GM23248 (cell line): ENCODE data around the gene CLEC18C. TPM values are rescaled to one million over a fixed set of nuclear protein-coding genes. Genes with fewer than 3 reads are reported as not detected.
"Not testable (repeated sequence)": the region's sequence is repeated elsewhere in the genome, so short reads cannot be mapped to it uniquely, and the experiment has no call there.

ENCODE experiments used
- DNase-seq: peaks from one replicate; pipeline ENCODE4 v3.0.0-alpha.2; 2015
- H2AFZ ChIP-seq: fragments of 200-600 bp; sonication (generic); 2 replicates; pipeline ENCODE4 v1.6.1; 2016; ENCODE audit warnings: antibody characterized with exemption
- H3F3A ChIP-seq: fragments of 200-600 bp; sonication (generic); 2 replicates; pipeline ENCODE4 v1.6.1; 2016; ENCODE audit warnings: mild to moderate bottlenecking, antibody characterized with exemption, mixed run types; ENCODE audit not compliant: insufficient read depth
- H3K27ac ChIP-seq: fragments of 200-600 bp; sonication (generic); 2 replicates; pipeline ENCODE4 v1.5.1; 2016; ENCODE audit warnings: mild to moderate bottlenecking
- H3K27me3 ChIP-seq: fragments of 200-600 bp; sonication (generic); replicated peaks from 2 replicates; pipeline ENCODE4 v1.6.1; 2016; ENCODE audit warnings: mild to moderate bottlenecking; ENCODE audit not compliant: insufficient read depth
- H3K36me3 ChIP-seq: fragments of 200-600 bp; sonication (generic); 2 replicates; pipeline ENCODE4 v1.6.1; 2016; ENCODE audit warnings: low read depth, mild to moderate bottlenecking
- H3K4me1 ChIP-seq: fragments of 200-600 bp; sonication (generic); 2 replicates; pipeline ENCODE4 v1.6.1; 2016; ENCODE audit warnings: mild to moderate bottlenecking; ENCODE audit not compliant: insufficient read depth
- H3K4me2 ChIP-seq: fragments of 200-600 bp; sonication (generic); one replicate; pipeline ENCODE4 v1.6.1; 2016; ENCODE audit warnings: mild to moderate bottlenecking; ENCODE audit not compliant: unreplicated experiment
- H3K4me3 ChIP-seq: fragments of 200-600 bp; sonication (generic); 2 replicates; pipeline ENCODE4 v1.5.1; 2016; ENCODE audit warnings: mild to moderate bottlenecking
- H3K79me2 ChIP-seq: fragments of 200-600 bp; sonication (generic); 2 replicates; pipeline ENCODE4 v1.6.1; 2016; ENCODE audit warnings: mild to moderate bottlenecking; ENCODE audit not compliant: insufficient read depth
- H3K9ac ChIP-seq: fragments of 200-600 bp; sonication (generic); 2 replicates; pipeline ENCODE4 v1.6.1; 2016; ENCODE audit warnings: mild to moderate bottlenecking
- H3K9me2 ChIP-seq: fragments of 200-600 bp; sonication (generic); 2 replicates; pipeline ENCODE4 v1.6.1; 2016; ENCODE audit warnings: mixed run types, mild to moderate bottlenecking, moderate library complexity; ENCODE audit not compliant: insufficient read depth
- H3K9me3 ChIP-seq: fragments of 200-600 bp; sonication (generic); one replicate; pipeline ENCODE4 v1.6.1; 2017; ENCODE audit warnings: low read depth
- H4K20me1 ChIP-seq: fragments of 200-600 bp; sonication (generic); 2 replicates; pipeline ENCODE4 v1.6.0; 2016; ENCODE audit not compliant: insufficient read depth
- WGBS, 2 experiments: methylation state at CpG; one replicate each; pipeline ENCODE4 v1.1.6; 2015 to 2017; ENCODE audit warnings: low lambda C conversion rate in 2 of 2, low coverage in 1 of 2; ENCODE audit errors: missing lambda C conversion rate in 2 of 2; 5-methylcytosine and 5-hydroxymethylcytosine counted together
- in situ Hi-C: fragments of 300-500 bp; cut with MboI; formaldehyde crosslinking; loops from 2 replicates; pipeline ENCODE4 v1.15.0; 2020
- polyA plus RNA-seq: library from polyadenylated mRNA; unstranded; fragments of >200 nt; fragmentation: Nextera tagmentation; extraction: Ambion mirVana; gene quantifications from 2 replicates; pipeline ENCODE4 v1.2.1, GENCODE V29; 2016
- total RNA-seq: library from RNA; depleted of rRNA; stranded (reverse); fragments of >200 nt; shearing (Covaris generic); gene quantifications from 2 replicates; pipeline ENCODE4 v1.2.3, GENCODE V29; 2014

Gene CLEC18C
- total and polyA plus RNA-seq, 2 experiments from 2014 or later, result 0.43 TPM; not detected in 1

DNA sequence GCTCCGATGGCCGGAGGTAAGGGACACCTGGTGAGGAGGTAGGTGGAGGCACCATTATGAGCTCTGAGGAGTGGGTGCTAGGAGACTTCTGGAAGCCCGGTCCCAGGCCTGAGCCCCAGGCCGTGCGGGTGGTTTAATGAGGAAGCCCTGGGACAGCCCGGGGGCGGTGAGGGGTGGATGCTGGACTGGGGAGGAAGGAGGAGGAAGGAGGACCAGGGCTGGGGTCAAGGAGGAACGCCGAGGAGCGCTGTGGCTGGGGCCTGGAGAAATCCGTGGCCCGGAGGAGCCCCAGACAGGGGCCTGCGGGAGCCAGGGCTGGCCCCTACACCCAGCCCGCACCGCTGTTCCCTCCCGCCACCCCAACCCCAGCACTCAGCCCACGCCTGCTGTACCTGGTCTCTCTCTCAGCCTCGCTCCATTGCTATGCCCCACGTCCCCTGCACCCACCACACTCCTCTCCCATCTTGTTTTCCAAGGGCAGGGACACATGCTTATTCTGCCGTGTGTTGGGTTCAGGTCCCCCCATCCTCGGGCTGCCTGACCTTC is 873 bp downstream of the CLEC18C start:
- DNase-seq, H3K4me1 ChIP-seq, H3K4me3 ChIP-seq, H4K20me1 ChIP-seq, in situ Hi-C loops, H3K27ac ChIP-seq, H2AFZ ChIP-seq, H3K9me3 ChIP-seq, H3K36me3 ChIP-seq, H3K9ac ChIP-seq, H3K27me3 ChIP-seq, H3F3A ChIP-seq, H3K9me2 ChIP-seq, H3K79me2 ChIP-seq, H3K4me2 ChIP-seq: not testable (repeated sequence)
- WGBS, 2 experiments, result 45 to 61% methylated on average over 2 to 13 of the region's 21 CpGs

DNA sequence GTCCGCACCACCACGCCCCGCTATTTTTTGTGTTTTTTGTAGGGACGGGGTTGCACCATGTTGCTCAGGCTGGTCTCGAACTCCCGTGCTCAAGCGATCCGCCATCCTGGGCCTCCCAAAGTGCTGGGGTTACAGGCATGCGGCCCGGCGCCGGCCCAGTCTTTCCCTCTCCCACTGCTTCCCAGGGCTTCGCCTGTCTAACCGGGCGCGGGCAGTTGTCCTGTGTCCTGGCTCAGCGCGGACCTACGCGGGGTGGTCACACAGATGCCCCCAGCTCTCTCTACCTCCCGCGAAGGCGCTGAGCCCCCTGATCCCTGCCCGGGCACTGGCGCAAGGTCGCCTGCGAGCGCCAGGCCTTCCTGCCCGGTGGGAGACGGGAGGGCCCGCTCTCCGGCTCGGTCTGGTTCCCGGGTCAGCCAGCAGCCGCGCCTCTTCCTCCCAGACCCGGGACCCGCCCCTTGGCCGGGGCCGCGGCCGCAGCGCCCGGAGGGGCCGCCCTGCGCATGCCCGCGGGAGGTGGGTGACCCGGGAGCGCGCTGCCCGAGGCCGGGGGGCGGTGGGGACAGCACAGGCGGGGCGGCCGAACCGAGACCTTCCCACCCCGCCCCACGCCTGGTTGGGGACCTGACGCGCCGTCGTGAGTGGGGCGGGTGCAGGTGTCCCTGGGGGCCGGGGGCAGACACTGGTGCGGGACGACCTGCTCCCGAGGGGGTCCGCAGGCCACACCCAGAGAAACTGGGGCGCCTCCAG is 14.4 kb downstream of the CLEC18C start:
- peak overlapping the region; percentile 55 for H3K4me3 ChIP-seq
- in situ Hi-C loops, H3K9me3 ChIP-seq, H4K20me1 ChIP-seq, H3K79me2 ChIP-seq, DNase-seq, H3F3A ChIP-seq, H3K36me3 ChIP-seq, H3K4me1 ChIP-seq, H3K9me2 ChIP-seq, H3K27ac ChIP-seq, H3K27me3 ChIP-seq: not testable (repeated sequence)
- peak overlapping the region; percentile 75 for H3K9ac ChIP-seq
- H2AFZ ChIP-seq, result peak overlapping the region; percentile 58
- H3K4me2 ChIP-seq, result peak overlapping the region; percentile 53
- 15 to 52% methylated on average over 12 to 15 of the region's 71 CpGs for WGBS, 2 experiments

DNA sequence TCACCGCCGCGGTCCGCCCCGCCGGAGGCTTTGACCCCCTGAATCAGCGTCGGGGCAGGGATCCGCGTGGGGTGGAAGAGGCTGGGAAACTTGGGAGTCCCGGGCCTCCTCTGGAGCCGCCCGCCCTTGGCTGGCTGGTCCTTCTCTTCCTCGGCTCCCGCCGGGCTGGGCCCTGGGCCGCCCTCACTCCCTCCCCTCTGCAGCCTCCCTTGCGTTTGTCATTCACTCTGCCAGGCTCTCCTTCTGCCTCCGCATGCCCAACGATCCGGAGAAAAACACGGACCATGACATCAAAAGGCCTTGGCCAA is 15.0 kb downstream of the CLEC18C start:
- H3K36me3 ChIP-seq, H3K79me2 ChIP-seq, H3F3A ChIP-seq, H4K20me1 ChIP-seq, H3K9me3 ChIP-seq, H3K27me3 ChIP-seq, H3K27ac ChIP-seq, in situ Hi-C loops, H3K4me2 ChIP-seq, H2AFZ ChIP-seq, H3K9me2 ChIP-seq, H3K4me1 ChIP-seq: not testable (repeated sequence)
- DNase-seq, result peak; percentile 32
- peak overlapping the region; percentile 75 for H3K9ac ChIP-seq
- WGBS, 2 experiments, result 0 to 2% methylated on average over 7 to 13 of the region's 22 CpGs
- peak overlapping the region; percentile 55 for H3K4me3 ChIP-seq

DNA sequence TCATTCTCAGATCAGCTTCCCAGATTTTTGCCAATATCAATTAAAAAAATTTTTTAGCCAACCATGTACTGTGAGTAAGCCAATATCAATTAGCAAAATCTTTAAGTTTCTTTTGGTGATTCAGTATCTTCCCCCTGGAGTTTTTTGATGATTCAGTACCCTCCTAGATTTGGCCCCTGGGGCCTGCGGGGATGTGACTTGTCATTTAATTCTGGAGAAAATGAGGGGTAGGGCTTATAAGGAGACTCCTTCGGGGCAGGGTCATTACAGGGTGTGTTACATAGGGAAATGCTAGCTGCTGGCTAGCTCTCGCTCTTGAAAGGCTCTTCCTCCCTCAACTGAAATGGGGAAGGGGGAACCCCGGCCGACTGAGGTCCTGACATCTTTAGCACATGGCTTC is 17.0 kb downstream of the CLEC18C start:
- H3K79me2 ChIP-seq, H3K27me3 ChIP-seq, H3K9ac ChIP-seq, H3F3A ChIP-seq, H3K9me3 ChIP-seq, H4K20me1 ChIP-seq, H2AFZ ChIP-seq, H3K4me3 ChIP-seq, H3K9me2 ChIP-seq, H3K36me3 ChIP-seq, H3K4me2 ChIP-seq, H3K4me1 ChIP-seq, DNase-seq, in situ Hi-C loops, H3K27ac ChIP-seq: not testable (repeated sequence)
- no CpG with 5 or more reads among the region's 5 CpGs for WGBS, 2 experiments

DNA sequence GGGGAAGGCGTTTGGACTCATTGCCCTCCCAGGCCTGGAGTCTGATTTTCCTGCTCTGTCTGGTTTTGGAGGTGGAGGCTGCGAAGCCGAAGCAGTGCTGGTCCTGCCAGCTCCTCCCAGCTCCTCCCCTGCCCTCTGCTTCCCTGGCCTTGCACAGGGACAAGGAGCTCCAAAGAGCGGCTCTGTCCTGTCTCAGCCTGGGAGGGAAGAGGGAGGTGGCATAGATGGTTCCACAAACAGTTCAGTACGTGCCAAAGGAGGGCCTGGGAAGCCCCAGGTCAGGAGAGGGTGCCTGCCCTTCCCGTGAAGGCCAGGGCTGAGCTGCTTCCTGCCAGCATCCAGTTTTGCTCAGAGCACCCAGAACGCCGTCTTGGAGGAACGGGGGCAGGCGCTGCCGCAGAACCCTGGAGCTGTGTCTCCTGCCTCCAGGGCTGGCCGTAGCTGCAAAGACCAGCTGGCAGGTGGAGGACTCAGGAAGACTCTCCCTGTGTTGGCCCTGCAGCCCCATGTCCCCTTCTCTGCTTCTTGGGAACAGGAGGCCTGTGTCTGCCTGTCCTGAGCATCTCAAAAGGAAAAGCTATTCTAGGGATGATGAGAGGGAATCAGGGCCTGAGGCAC is 23.2 kb downstream of the CLEC18C start:
- H3F3A ChIP-seq, H3K36me3 ChIP-seq, H3K9ac ChIP-seq, H3K9me2 ChIP-seq, DNase-seq, H4K20me1 ChIP-seq, H3K79me2 ChIP-seq, H2AFZ ChIP-seq, H3K4me3 ChIP-seq, H3K4me1 ChIP-seq, H3K9me3 ChIP-seq, H3K27me3 ChIP-seq, in situ Hi-C loops, H3K4me2 ChIP-seq, H3K27ac ChIP-seq: not testable (repeated sequence)
- 31 to 37% methylated on average over 6 to 8 of the region's 12 CpGs for WGBS, 2 experiments

DNA sequence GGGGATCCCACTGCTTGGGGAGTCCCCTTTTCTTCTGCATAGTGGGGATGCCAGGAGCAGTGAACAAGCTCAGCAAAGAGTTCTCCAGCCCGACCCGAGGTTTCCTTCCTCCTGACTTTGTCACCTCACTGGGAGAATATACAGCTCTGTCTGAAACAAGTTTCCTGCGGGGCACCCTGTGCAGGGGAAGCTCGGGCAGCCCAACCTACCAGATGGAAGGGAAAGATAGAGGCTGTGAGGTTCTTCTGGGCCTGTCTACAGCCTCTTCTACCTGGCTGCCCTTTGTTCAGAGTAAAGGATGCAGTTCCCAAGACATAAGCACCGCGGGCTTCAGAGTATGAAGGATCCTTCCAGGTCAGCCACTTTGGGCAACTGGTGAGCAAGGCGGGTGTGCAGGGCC is 24.0 kb downstream of the CLEC18C start:
- H3K27ac ChIP-seq, H3K79me2 ChIP-seq, H3F3A ChIP-seq, in situ Hi-C loops, H3K36me3 ChIP-seq, H3K27me3 ChIP-seq, H3K9me2 ChIP-seq, H2AFZ ChIP-seq, H3K9ac ChIP-seq, H3K4me2 ChIP-seq, H4K20me1 ChIP-seq, DNase-seq, H3K4me1 ChIP-seq, H3K9me3 ChIP-seq, H3K4me3 ChIP-seq: not testable (repeated sequence)
- 95 to 96% methylated on average over 7 of the region's 7 CpGs for WGBS, 2 experiments

DNA sequence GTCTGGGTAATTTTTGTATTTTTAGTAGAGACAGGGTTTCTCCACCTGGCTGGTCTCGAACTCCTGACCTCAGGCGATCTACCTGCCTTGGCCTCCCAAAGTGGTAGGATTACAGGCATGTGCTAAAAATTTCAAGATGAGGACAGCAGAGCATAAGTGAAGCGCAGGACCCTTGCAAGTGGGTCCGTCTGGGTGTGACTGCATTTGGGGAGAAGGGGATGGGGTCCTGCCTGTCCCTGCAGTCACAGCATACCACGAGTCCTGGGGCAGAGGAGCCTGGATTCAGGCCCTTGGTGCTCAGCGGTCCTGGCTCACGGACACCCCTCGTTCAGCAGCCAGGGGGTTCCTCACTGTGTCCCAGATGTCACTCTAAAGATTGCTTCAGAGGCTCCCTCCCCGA is 24.6 kb downstream of the CLEC18C start:
- H3K4me2 ChIP-seq, H3K36me3 ChIP-seq, H3F3A ChIP-seq, H3K4me3 ChIP-seq, in situ Hi-C loops, H4K20me1 ChIP-seq, DNase-seq, H3K4me1 ChIP-seq, H3K9ac ChIP-seq, H2AFZ ChIP-seq, H3K9me2 ChIP-seq, H3K27ac ChIP-seq, H3K27me3 ChIP-seq, H3K9me3 ChIP-seq, H3K79me2 ChIP-seq: not testable (repeated sequence)
- 66 to 67% methylated on average over 9 of the region's 9 CpGs for WGBS, 2 experiments
